Measurements from ENCODE around the gene ELFN2. TPM values are rescaled to one million over a fixed set of nuclear protein-coding genes. Genes with fewer than 3 reads are reported as not detected.

ELFN2 gene
- total and polyA plus RNA-seq, 8 donors: 0.19 to 2.1 (median 1.1) TPM

DNA sequence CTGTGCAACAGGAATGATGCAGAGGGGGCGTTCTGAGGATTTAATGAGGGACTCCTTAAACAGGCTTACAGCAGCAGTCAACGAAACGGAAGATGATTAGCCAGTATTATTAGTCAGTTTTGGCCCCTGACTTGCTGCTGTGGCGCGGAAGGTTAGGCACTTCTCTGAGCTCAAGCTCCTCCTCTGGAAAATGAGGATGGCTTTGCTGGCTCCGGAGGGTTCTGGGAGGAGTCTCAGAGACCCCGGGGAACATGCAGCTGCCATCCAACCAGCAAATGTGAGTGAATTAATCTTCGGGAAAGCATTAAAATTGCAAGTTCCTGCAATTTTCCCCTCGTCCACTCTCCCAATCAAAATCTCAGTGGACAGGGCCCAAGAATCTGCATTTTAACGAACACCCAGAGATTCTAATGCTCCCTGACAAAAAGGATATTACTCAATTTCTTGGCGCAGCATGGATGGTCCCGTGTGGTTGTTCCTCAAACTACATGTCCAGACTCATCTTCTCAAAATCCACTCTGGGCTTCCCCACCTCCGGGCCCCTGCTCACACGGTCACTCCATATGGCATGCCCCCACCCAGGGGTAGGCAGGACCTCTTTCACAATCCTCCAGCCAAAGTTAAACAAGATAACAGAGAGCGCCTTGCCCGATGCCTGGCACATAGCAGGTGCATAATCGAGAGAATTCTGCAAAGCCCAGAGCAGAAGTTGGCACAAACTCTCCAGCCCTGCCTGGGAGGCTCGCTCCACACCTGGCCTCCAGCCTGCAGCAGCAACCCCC, 6.4 kb downstream of the ELFN2 start:
- no peak for DNase-seq
- H3K27me3 ChIP-seq: peaks cover 0 to 13% (median 0%) of the 10 kb centered on the region in 4 donors
- WGBS, 2 donors: 32 to 44% methylated on average over 18 of the region's 18 CpGs
- H3K9me3 ChIP-seq: no peaks in the 10 kb centered on the region
- no peaks in the 10 kb centered on the region for H3K36me3 ChIP-seq
- FAIRE-seq: no peak
- peak in 2 of 4 donors; percentile 11 to 34 for ATAC-seq
- H3K4me3 ChIP-seq: peak overlapping the region in 1 of 4 donors; percentile 18
- TF ChIP-seq, protein P1, sequence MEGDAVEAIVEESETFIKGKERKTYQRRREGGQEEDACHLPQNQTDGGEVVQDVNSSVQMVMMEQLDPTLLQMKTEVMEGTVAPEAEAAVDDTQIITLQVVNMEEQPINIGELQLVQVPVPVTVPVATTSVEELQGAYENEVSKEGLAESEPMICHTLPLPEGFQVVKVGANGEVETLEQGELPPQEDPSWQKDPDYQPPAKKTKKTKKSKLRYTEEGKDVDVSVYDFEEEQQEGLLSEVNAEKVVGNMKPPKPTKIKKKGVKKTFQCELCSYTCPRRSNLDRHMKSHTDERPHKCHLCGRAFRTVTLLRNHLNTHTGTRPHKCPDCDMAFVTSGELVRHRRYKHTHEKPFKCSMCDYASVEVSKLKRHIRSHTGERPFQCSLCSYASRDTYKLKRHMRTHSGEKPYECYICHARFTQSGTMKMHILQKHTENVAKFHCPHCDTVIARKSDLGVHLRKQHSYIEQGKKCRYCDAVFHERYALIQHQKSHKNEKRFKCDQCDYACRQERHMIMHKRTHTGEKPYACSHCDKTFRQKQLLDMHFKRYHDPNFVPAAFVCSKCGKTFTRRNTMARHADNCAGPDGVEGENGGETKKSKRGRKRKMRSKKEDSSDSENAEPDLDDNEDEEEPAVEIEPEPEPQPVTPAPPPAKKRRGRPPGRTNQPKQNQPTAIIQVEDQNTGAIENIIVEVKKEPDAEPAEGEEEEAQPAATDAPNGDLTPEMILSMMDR (IDR thresholded peaks at IDR 0.05): no peak
- intact Hi-C loops (cut with DNase I): no loop called here
- no peaks in the 10 kb centered on the region for H3K4me1 ChIP-seq
- no peak overlapping the region for H3K27ac ChIP-seq

DNA sequence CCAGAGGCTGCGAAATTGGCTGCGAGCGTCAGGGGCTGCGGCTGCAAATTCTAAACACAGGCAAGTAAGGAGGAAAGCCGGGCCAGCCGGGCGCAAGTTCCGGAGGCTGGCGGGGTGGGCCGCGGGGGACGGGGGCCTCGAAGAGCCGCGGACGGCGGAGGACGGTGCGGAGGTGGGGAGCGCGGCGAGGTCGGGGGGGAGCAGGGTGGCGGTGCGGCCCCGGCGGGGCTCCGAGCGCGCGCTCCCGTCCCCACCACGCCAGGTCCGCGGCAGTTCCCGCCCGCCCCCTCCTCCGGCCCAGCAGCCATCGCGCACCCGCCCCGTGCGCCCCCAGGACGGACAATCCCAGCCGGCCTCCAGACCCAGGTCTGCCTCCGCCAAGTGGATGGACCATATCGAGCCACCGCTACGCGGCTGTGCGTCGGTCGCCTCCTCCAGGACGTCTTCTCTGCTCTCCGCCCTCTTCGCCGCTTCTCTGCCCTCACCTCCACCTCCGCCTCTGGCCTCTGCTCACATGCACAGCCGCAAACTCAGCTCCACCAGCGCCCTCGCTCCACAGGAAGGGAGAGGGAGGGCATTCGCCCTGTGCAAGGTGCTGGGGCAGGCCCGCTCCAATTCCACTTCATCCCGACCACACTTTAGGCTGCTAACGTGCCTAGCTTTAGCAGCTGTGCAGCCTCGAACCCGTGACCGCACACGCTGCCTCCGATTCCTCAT, 7.2 kb downstream of the ELFN2 start:
- no peak for FAIRE-seq
- H3K9me3 ChIP-seq: no peaks in the 10 kb centered on the region
- 2 to 5% methylated on average over 29 to 70 of the region's 70 CpGs for WGBS, 2 donors
- peaks cover 0 to 13% (median 0%) of the 10 kb centered on the region in 4 donors for H3K27me3 ChIP-seq
- ATAC-seq: peak in 3 of 4 donors; percentile 23 to 42 (median 29)
- no peaks in the 10 kb centered on the region for H3K4me1 ChIP-seq
- H3K27ac ChIP-seq: no peak overlapping the region
- peak overlapping the region in 1 of 4 donors; percentile 18 for H3K4me3 ChIP-seq
- H3K36me3 ChIP-seq: no peaks in the 10 kb centered on the region
- intact Hi-C loops (cut with DNase I): no loop called here
- peak in 1 of 6 donors; percentile 51 for DNase-seq
- TF ChIP-seq, protein P1 (IDR thresholded peaks at IDR 0.05): no peak

DNA sequence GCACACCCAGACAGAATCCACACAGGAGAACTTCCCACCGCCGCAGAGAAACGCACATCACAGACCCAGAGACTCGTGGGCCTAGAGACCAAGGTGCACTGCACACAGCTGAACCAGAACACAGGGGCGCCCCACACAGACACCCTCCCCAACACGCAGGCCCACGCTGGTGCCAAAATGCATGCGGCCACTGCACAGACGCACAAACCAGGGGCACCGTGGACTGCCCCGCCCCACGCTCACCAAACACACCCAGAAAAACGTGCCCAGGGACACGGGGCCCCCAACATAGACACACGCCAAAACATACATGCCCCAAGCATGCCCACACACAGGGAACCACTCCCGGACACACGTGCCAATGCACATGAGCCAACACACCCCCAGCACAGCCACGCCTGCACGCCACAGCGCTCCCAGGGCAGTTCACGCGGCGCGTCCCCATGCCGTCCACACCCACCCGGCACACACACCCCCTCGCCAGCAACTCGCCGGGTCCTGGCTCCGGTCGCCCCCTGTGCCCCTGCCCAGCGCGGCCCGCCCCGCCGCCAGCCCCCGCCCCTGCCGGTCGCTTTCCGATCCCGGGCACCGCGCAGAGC, 7.8 kb downstream of the ELFN2 start:
- ATAC-seq: peak in 1 of 4 donors; percentile 29
- H3K4me1 ChIP-seq: no peaks in the 10 kb centered on the region
- H3K9me3 ChIP-seq: no peaks in the 10 kb centered on the region
- WGBS, 2 donors: 18 to 35% methylated on average over 35 to 43 of the region's 43 CpGs
- intact Hi-C loops (cut with DNase I): no loop called here
- no peak for FAIRE-seq
- TF ChIP-seq, protein P1 (IDR thresholded peaks at IDR 0.05): no peak
- no peaks in the 10 kb centered on the region for H3K36me3 ChIP-seq
- H3K27ac ChIP-seq: no peak overlapping the region
- peak in 1 of 6 donors; percentile 63 for DNase-seq
- H3K27me3 ChIP-seq: peaks cover 0 to 13% (median 0%) of the 10 kb centered on the region in 4 donors
- H3K4me3 ChIP-seq: peak overlapping the region in 1 of 4 donors; percentile 18

DNA sequence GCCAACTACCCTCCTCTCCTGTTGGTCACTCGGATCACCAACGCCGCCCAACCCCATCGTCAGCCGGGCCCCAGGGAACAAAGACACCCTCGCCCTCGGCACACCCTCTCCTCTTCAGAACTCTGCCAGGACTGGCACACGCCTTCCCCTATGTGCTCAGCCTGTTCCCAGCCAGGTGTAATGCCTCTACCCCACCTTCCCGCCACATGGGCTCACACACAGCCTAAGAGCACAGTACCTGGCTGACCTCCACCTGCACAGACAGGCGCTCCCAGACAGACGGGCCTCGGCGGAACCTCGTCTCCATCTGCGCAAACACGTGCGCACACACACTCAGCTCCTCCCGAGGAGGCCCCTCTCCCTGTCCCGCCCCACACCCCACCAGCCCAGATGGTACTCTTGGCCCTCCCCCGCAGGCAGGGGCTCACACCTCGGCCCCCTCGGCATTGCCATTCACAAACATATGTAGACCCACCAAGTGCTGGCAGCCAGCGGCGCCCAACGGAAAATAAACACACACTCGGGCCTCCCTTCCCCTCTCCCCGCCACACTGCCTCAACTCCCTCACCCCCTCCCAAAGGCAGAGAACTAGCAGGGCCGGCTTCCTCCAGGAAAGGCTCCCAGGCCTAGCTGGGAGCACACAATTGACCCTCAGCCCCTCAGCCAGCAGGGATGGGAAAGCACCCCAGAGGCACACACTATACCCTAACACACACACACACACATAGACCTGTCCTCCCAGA, 8.5 kb downstream of the ELFN2 start:
- ATAC-seq (peak in 2 of 4 donors; percentile 31 to 37), DNase-seq (peak in 1 of 6 donors; percentile 62), FAIRE-seq (no peak)
- intact Hi-C loops (cut with DNase I): no loop called here
- TF ChIP-seq, protein P1 (IDR thresholded peaks at IDR 0.05): no peak
- no peak overlapping the region for H3K27ac ChIP-seq
- H3K9me3 ChIP-seq: no peaks in the 10 kb centered on the region
- H3K4me1 ChIP-seq: no peaks in the 10 kb centered on the region
- H3K36me3 ChIP-seq: no peaks in the 10 kb centered on the region
- peaks cover 0 to 13% (median 0%) of the 10 kb centered on the region in 4 donors for H3K27me3 ChIP-seq
- 40 to 50% methylated on average over 27 to 28 of the region's 28 CpGs for WGBS, 2 donors
- H3K4me3 ChIP-seq: no peak overlapping the region

All from pancreas (tissue), 10 donors.